GM12878 (cell line): ENCODE results near the gene KLHL35.

Experiments
- EZH2 ChIP-seq: IDR thresholded peaks from 2 replicates; pipeline ENCODE4 v1.6.1; 2012; ENCODE audit warnings: low read depth, mild to moderate bottlenecking, control low read depth, inconsistent platforms, low read length, borderline replicate concordance; ENCODE audit not compliant: control insufficient read depth
- TF ChIP-seq, protein P1 (sequence below), 3 experiments: IDR thresholded peaks in 2 of 3; conservative IDR thresholded peaks in 1 of 3; 2 replicates each; pipeline ENCODE4 v1.5.1; 2011; ENCODE audit warnings: low read depth in 3 of 3, low read length in 3 of 3, mild to moderate bottlenecking in 3 of 3, control low read depth in 2 of 3, moderate library complexity in 2 of 3, inconsistent platforms in 1 of 3, mixed read lengths in 1 of 3; ENCODE audit not compliant: control insufficient read depth in 2 of 3, insufficient read depth in 1 of 3; ENCODE audit errors: extremely low read depth in 1 of 3
- TF ChIP-seq, protein P2 (sequence below): IDR thresholded peaks from 2 replicates; pipeline ENCODE4 v1.6.1; 2012; ENCODE audit warnings: low read length, inconsistent platforms

DNA sequence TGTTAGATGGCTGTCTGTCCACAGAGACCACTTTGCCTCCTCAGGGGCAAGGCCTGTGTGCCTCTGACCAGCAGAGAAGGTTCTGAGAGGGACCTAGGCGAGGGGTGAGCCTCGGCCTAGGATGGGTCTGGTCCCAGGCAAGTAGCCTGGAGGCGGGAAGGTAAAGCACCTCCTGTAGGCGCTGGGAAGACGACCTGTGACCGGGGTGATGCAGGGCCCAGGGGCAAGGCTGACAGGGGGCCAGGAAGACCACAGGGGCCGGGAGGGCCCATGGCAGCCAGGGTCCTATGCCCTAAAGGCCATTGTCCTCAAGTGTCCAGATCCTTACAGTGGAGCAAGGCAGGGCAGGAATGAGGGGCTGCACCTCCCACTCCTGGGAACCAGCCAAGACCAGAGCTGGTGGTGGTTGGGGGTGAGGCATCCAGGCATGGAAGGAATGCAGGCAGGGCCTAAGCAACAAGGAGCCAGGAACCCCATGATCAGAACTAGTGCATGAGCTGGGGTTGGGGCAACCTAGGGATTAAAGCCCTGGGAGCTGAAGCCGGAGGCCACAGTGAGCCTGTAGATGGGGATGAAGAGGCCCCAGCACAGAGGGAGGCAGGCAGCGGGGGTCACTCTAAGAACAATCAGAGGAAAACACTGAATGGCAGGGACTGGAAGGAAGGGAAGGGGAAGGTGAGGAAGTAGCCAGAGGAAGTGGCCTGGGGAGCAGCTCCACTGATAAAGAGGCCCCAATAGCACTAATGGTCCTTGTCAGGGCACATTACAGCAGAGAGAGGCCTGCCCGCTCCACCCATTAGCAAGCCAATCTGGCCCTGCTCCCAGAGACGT lies 32.9 kb upstream of the KLHL35 start:
- TF ChIP-seq, protein P1, sequence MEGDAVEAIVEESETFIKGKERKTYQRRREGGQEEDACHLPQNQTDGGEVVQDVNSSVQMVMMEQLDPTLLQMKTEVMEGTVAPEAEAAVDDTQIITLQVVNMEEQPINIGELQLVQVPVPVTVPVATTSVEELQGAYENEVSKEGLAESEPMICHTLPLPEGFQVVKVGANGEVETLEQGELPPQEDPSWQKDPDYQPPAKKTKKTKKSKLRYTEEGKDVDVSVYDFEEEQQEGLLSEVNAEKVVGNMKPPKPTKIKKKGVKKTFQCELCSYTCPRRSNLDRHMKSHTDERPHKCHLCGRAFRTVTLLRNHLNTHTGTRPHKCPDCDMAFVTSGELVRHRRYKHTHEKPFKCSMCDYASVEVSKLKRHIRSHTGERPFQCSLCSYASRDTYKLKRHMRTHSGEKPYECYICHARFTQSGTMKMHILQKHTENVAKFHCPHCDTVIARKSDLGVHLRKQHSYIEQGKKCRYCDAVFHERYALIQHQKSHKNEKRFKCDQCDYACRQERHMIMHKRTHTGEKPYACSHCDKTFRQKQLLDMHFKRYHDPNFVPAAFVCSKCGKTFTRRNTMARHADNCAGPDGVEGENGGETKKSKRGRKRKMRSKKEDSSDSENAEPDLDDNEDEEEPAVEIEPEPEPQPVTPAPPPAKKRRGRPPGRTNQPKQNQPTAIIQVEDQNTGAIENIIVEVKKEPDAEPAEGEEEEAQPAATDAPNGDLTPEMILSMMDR (IDR thresholded peaks at IDR 0.05 in 2 of 3, conservative IDR thresholded peaks at IDR 0.05 in 1 of 3; ENCODE audit: control insufficient read depth in 2 of 3, extremely low read depth in 1 of 3, insufficient read depth in 1 of 3, low read depth in 3 of 3, low read length in 3 of 3) = no peak
- TF ChIP-seq, protein P2, sequence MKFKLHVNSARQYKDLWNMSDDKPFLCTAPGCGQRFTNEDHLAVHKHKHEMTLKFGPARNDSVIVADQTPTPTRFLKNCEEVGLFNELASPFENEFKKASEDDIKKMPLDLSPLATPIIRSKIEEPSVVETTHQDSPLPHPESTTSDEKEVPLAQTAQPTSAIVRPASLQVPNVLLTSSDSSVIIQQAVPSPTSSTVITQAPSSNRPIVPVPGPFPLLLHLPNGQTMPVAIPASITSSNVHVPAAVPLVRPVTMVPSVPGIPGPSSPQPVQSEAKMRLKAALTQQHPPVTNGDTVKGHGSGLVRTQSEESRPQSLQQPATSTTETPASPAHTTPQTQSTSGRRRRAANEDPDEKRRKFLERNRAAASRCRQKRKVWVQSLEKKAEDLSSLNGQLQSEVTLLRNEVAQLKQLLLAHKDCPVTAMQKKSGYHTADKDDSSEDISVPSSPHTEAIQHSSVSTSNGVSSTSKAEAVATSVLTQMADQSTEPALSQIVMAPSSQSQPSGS = no peak
- TF ChIP-seq EZH2 = no peak
